Activated T-cell treated with anti-CD3 and anti-CD28 coated beads, Interleukin-2, amount 50 U/mL, for 72 hours (primary cell): Measurements from ENCODE around the gene SNX4. TPM values are rescaled to one million over a fixed set of nuclear protein-coding genes. Genes with fewer than 3 reads are reported as not detected.
"Not testable (repeated sequence)": the region's sequence is repeated elsewhere in the genome, so short reads cannot be mapped to it uniquely, and the experiment has no call there.

Experiments used
- ATAC-seq, 2 donors: fragments of 150-1000 bp; cut with Tn5 transposase; replicated peaks in 1 of 2; 2 replicates each; pipeline ENCODE4 v1.10.0; 2021; ENCODE audit warnings: moderate library complexity in 2 of 2, mild to moderate bottlenecking in 1 of 2
- DNase-seq, 2 donors: peaks; one replicate each; pipeline ENCODE4 v3.0.0; 2021 to 2022; ENCODE audit warnings: mixed read lengths in 1 of 2
- H3K27ac Mint-ChIP-seq: one replicate; pipeline ENCODE4 v1.8.0; 2022; ENCODE audit warnings: mild to moderate bottlenecking, moderate library complexity, mixed read lengths
- H3K27me3 Mint-ChIP-seq: one replicate; pipeline ENCODE4 v1.8.0; 2022; ENCODE audit warnings: low read depth, mixed read lengths
- H3K36me3 Mint-ChIP-seq, 2 donors: one replicate each; pipeline ENCODE4 v1.8.0; 2022; ENCODE audit warnings: mixed read lengths in 2 of 2, mild to moderate bottlenecking in 1 of 2; ENCODE audit not compliant: insufficient read depth in 2 of 2
- H3K4me1 Mint-ChIP-seq: one replicate; pipeline ENCODE4 v1.8.0; 2022; ENCODE audit warnings: low read depth, mixed read lengths
- H3K4me3 Mint-ChIP-seq, 2 donors: one replicate each; pipeline ENCODE4 v1.8.0; 2022; ENCODE audit warnings: mild to moderate bottlenecking in 2 of 2, mixed read lengths in 2 of 2, moderate library complexity in 2 of 2
- H3K9me3 Mint-ChIP-seq, 2 donors: one replicate each; pipeline ENCODE4 v1.8.0; 2022; ENCODE audit warnings: mixed read lengths in 2 of 2
- total RNA-seq, 2 donors: library from RNA; stranded (reverse); gene quantifications; one replicate each; pipeline ENCODE4 v1.2.3, GENCODE V29; 2022

The SNX4 gene
- total RNA-seq, 2 donors from 2014 or later: 25.1 to 30.8 TPM

DNA sequence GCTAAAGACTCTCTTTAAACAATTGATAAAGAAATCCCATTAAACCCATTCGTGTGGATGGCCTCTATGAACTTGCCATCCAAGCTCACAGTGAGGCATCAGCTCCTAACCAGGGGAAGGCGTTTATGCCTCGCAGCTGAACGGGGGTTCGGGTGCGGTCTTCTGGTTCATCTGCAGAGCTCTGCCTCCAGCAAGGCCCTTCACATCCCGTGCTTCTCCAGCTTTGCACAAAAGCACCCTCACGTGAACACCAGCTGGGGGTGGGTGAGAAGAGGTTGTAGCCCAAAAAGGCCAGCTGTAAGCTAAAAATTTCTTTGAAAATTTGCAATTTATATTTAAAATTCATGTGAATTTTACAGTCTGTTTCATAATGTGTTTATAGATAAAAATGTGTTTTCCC lies 105.3 kb downstream of the SNX4 start:
- Mint-ChIP-seq H3K4me1 (no peaks in the 10 kb centered on the region), H3K4me3 (no peak overlapping the region), H3K27ac (no peak overlapping the region), H3K9me3 (no peaks in the 10 kb centered on the region), H3K36me3 (no peaks in the 10 kb centered on the region), H3K27me3 (peaks cover 15% of the 10 kb centered on the region)
- ATAC-seq (no peak), DNase-seq (no peak)

DNA sequence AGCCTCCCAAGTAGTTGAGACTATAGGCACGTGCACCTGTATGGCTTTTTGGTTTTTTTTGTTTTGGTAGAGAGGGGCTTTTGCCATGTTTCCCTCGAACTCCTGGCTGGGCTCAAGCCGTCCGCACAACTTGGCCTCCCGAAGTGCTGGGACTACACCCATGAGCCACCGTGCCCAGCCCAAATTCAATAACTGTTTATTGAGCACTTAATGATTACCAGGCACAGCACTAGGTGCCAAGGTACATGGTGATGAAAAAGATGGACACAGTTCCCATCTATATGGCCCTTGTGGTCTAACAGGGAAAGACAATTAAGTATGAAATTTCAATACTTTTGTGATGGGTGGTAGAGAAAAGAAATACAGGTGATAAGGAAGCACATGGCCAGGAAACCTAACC lies 109.1 kb downstream of the SNX4 start:
- H3K27ac Mint-ChIP-seq: no peak overlapping the region
- ATAC-seq (no peak), DNase-seq (no peak)
- peaks cover 3 to 4% of the 10 kb centered on the region in 2 donors for H3K9me3 Mint-ChIP-seq
- no peaks in the 10 kb centered on the region for H3K4me1 Mint-ChIP-seq
- H3K27me3 Mint-ChIP-seq: peaks cover 17% of the 10 kb centered on the region
- no peak overlapping the region for H3K4me3 Mint-ChIP-seq
- H3K36me3 Mint-ChIP-seq: peaks cover 3% of the 10 kb centered on the region in 2 donors

DNA sequence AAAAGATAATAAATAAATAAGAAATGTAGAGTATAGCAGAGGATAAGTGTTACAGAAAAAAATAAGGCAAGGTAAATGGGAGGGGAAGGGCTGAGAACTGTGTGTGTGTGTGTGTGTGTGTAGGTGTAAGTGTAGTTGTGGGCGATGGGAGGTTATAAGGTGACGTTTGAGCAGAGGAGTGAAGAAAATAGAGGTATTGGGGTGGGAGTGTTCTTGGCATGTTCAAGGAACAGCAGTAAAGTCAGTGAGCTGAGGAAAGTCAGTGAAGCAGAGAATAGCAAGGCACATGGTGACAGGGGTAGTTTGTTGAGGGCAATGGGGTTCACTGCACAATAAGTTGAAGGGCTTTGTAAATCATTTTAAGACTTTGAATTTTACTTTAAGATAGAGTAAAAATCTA lies 113.9 kb downstream of the SNX4 start:
- Mint-ChIP-seq H3K4me3 (no peak overlapping the region), H3K27me3 (peaks cover 13% of the 10 kb centered on the region), H3K9me3 (peaks cover 4 to 11% of the 10 kb centered on the region in 2 donors), H3K4me1 (no peaks in the 10 kb centered on the region), H3K27ac (no peak overlapping the region), H3K36me3 (peaks cover 5 to 7% of the 10 kb centered on the region in 2 donors)
- DNase-seq (no peak), ATAC-seq (no peak)

DNA sequence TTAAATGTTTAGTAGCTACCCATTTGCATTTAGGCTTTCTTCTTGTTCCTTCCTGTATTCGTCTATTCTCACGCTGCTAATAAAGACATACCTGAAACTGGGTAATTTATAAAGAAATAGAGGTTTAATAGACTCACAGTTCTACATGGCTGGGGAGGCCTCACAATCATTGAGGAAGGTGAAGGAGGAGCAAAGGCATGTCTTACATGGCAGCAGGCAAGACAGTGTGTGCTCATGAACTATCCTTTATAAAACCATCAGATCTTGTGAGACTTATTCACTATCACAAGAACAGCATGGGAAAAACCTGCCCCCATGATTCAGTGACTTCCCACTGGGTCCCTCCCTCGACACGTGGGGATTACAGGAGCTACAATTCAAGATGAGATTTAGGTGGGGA lies 114.5 kb downstream of the SNX4 start:
- not testable (repeated sequence) for DNase-seq, H3K27ac Mint-ChIP-seq, H3K36me3 Mint-ChIP-seq, H3K4me1 Mint-ChIP-seq, H3K4me3 Mint-ChIP-seq, ATAC-seq
- peaks cover 10% of the 10 kb centered on the region for H3K27me3 Mint-ChIP-seq
- H3K9me3 Mint-ChIP-seq: peaks cover 4 to 11% of the 10 kb centered on the region in 2 donors

DNA sequence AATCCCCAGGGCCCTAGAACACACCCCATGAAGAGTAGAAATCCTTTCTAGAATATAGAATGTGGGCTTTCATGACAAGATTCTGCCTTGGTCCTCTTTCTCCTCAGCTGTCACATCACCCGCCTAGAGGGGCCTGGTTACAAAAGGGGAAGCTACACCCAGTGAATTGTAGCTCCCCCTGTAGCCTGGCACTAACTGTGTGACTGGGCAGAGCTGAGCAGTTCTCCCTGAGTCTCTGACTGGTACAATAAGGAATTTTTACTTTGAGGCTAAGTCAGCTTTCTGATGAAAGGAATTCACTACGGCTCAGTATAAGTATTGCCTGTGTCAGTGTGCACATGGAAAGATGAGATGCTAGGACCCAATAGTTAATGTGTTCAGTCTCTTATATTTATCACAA lies 116.2 kb downstream of the SNX4 start:
- Mint-ChIP-seq H3K9me3 (peaks cover 4 to 11% of the 10 kb centered on the region in 2 donors), H3K4me3 (no peak overlapping the region), H3K36me3 (peaks cover 5 to 7% of the 10 kb centered on the region in 2 donors), H3K27me3 (no peaks in the 10 kb centered on the region), H3K27ac (no peak overlapping the region), H3K4me1 (no peaks in the 10 kb centered on the region)
- DNase-seq: no peak
- no peak for ATAC-seq

DNA sequence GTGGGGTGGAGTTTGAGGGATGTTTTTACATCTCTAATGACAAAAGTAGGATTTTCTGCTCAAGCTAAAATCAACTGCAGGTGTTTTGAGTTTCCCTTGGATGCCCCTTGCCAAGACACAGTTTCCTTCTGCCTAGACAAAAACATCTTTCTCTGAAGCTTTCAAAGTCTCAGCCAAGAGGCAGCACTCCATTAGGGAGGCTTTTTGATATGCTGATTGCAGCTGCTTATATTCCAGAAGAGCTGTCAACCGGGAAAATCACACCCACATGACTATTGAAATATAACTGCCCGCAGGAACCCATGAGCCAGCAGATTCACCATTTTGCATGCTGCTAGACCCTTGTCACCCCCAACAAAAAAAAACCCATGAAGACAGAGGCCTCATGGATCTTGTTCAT lies 117.4 kb downstream of the SNX4 start:
- DNase-seq (no peak), ATAC-seq (no peak)
- Mint-ChIP-seq H3K27ac (no peak overlapping the region), H3K4me1 (no peaks in the 10 kb centered on the region), H3K9me3 (peaks cover 4 to 11% of the 10 kb centered on the region in 2 donors), H3K36me3 (peaks cover 5 to 7% of the 10 kb centered on the region in 2 donors), H3K4me3 (no peak overlapping the region), H3K27me3 (peaks cover 9% of the 10 kb centered on the region)

DNA sequence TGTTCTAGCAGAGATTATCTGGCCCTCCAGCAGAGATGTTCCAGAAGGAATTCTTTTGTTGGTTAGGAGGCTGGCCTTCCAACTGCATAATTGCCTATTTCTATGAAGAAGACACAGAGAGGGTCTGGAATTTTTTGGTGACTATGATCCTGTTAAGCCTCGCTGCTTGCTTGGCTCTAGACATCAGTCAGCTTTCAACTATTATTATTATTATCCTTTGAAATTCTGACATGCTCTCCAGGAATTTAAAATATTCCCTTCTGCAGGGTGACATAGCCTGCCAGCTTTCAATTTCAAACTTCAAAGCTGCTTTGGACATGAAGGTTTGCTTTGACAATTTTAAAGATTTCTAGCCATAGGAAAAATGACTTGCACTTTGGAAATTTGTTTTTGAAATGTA lies 118.6 kb downstream of the SNX4 start:
- Mint-ChIP-seq H3K36me3 (peaks cover 5 to 7% of the 10 kb centered on the region in 2 donors), H3K27me3 (peaks cover 10% of the 10 kb centered on the region), H3K9me3 (peaks cover 4 to 11% of the 10 kb centered on the region in 2 donors), H3K4me1 (no peaks in the 10 kb centered on the region), H3K27ac (no peak overlapping the region), H3K4me3 (no peak overlapping the region)
- DNase-seq (no peak), ATAC-seq (no peak)

DNA sequence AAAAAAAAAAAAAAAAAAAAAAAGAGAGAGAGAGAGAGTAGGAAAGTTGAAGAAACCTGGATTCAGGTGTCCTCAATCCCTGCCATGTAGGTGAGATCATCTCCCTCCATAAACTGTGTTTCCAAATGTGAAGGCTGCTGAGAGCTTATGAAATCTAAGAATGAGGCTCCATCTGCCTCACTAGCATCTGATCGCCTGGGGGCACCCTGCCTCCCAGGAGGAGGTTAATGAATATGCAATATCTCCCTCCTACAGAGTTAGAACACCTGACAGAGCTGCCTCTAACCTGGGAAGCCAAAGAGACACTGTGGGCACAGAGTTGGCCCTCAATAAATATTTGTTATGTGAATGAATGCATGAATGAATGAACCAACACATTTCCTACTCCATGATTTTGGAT lies 121.0 kb downstream of the SNX4 start:
- ATAC-seq: no peak
- Mint-ChIP-seq H3K36me3 (no peaks in the 10 kb centered on the region), H3K4me1 (peaks cover under 1% of the 10 kb centered on the region), H3K27ac (no peak overlapping the region), H3K4me3 (no peak overlapping the region), H3K9me3 (no peaks in the 10 kb centered on the region), H3K27me3 (peaks cover 27% of the 10 kb centered on the region)
- DNase-seq: no peak

Other genes with a start within 250 kb of the SNX4 start
- gene ZNF148, start 144.9 kb downstream of the SNX4 start, total RNA-seq: 10 to 100 TPM; 42.0 to 44.7 TPM
- 10 to 100 TPM; 11.9 to 14.8 TPM for gene OSBPL11, start 75.3 kb upstream of the SNX4 start, total RNA-seq